Neural cell (in vitro differentiated cells): ENCODE data around the gene FBXL22. TPM values are rescaled to one million over a fixed set of nuclear protein-coding genes. Genes with fewer than 3 reads are reported as not detected.

ENCODE experiments used
- H2AFZ ChIP-seq: fragments of 200-600, 300-800 bp; sonication (generic), shearing (Covaris generic); 2 replicates; pipeline ENCODE4 v1.6.0; 2014; ENCODE audit warnings: low read depth, mild to moderate bottlenecking, antibody characterized with exemption, low read length, moderate library complexity
- H3F3A ChIP-seq: fragments of 200-600 bp; shearing (Covaris generic); 2 replicates; pipeline ENCODE4 v1.6.1; 2016; ENCODE audit warnings: mild to moderate bottlenecking, moderate library complexity, mixed read lengths, antibody characterized with exemption, low read length; ENCODE audit not compliant: insufficient read depth, poor library complexity, severe bottlenecking
- H3K27ac ChIP-seq: fragments of 200-600, 300-800 bp; sonication (generic), shearing (Covaris generic); 2 replicates; pipeline ENCODE4 v1.5.1; 2014; ENCODE audit warnings: mild to moderate bottlenecking, low read length, moderate library complexity
- H3K27me3 ChIP-seq: fragments of 300-800, 200-600 bp; sonication (generic), shearing (Covaris generic); 2 replicates; pipeline ENCODE4 v1.6.0; 2014; ENCODE audit warnings: mild to moderate bottlenecking, low read depth, low read length, moderate library complexity; ENCODE audit not compliant: insufficient read depth
- H3K36me3 ChIP-seq: fragments of 300-800, 200-600 bp; sonication (generic), shearing (Covaris generic); 2 replicates; pipeline ENCODE4 v1.5.1; 2014; ENCODE audit warnings: mild to moderate bottlenecking, antibody characterized with exemption, low read length, moderate library complexity; ENCODE audit not compliant: insufficient read depth
- H3K4me2 ChIP-seq: fragments of 300-800, 200-600 bp; sonication (generic), shearing (Covaris generic); 2 replicates; pipeline ENCODE4 v1.6.0; 2014; ENCODE audit warnings: mild to moderate bottlenecking, low read length
- H3K4me3 ChIP-seq: fragments of 300-800, 200-600 bp; sonication (generic), shearing (Covaris generic); 2 replicates; pipeline ENCODE4 v1.5.1; 2014; ENCODE audit warnings: mild to moderate bottlenecking, low read length, moderate library complexity
- H3K79me2 ChIP-seq: fragments of 200-600 bp; shearing (Covaris generic); replicated peaks from 2 replicates; pipeline ENCODE4 v1.6.0; 2014; ENCODE audit warnings: mild to moderate bottlenecking, low read length, moderate library complexity; ENCODE audit not compliant: insufficient read depth
- H3K9ac ChIP-seq: fragments of 300-800, 200-600 bp; sonication (generic), shearing (Covaris generic); 2 replicates; pipeline ENCODE4 v1.6.1; 2016; ENCODE audit warnings: mild to moderate bottlenecking, low read length, mixed read lengths
- H3K9me2 ChIP-seq: fragments of 200-600 bp; shearing (Covaris generic); 2 replicates; pipeline ENCODE4 v1.6.1; 2016; ENCODE audit warnings: mild to moderate bottlenecking, low read length, mixed read lengths; ENCODE audit not compliant: insufficient read depth
- H3K9me3 ChIP-seq: fragments of 200-600, 300-800 bp; sonication (generic), shearing (Covaris generic); 2 replicates; pipeline ENCODE4 v1.6.1; 2016; ENCODE audit warnings: mild to moderate bottlenecking, mixed run types, low read length, moderate library complexity, mixed read lengths
- H4K20me1 ChIP-seq: fragments of 200-600 bp; shearing (Covaris generic); 2 replicates; pipeline ENCODE4 v1.6.1; 2016; ENCODE audit warnings: mild to moderate bottlenecking, mixed run types; ENCODE audit not compliant: insufficient read depth
- EP300 ChIP-seq: fragments of 450-650 bp; conservative IDR thresholded peaks from 2 replicates; pipeline ENCODE4 v1.6.1; 2014; ENCODE audit warnings: antibody characterized with exemption, mild to moderate bottlenecking, moderate library complexity; ENCODE audit not compliant: poor library complexity, severe bottlenecking
- EZH2 ChIP-seq: fragments of 200-600, 300-800 bp; shearing (Covaris generic), sonication (generic); IDR thresholded peaks from 2 replicates; pipeline ENCODE4 v1.6.1; 2014; ENCODE audit warnings: antibody characterized with exemption, low read length, borderline replicate concordance, mild to moderate bottlenecking; ENCODE audit not compliant: insufficient read depth, poor library complexity, severe bottlenecking
- POLR2AphosphoS5 ChIP-seq: IDR thresholded peaks from 2 replicates; pipeline ENCODE4 v1.6.1; 2012
- RAD21 ChIP-seq: fragments of 450-650 bp; conservative IDR thresholded peaks from 2 replicates; pipeline ENCODE4 v1.6.1; 2014; ENCODE audit warnings: antibody characterized with exemption, mild to moderate bottlenecking, moderate library complexity
- SMC3 ChIP-seq: fragments of 450-650 bp; conservative IDR thresholded peaks from 2 replicates; pipeline ENCODE4 v1.6.1; 2014; ENCODE audit warnings: antibody characterized with exemption, mild to moderate bottlenecking, moderate library complexity; ENCODE audit not compliant: poor library complexity
- polyA plus RNA-seq: library from polyadenylated mRNA; depleted of rRNA; stranded (reverse); fragments of >200 nt; gene quantifications from 2 replicates; pipeline ENCODE4 v1.2.3, GENCODE V29; 2014
- TF ChIP-seq, protein P1 (sequence below): fragments of 450-650 bp; IDR thresholded peaks from 2 replicates; pipeline ENCODE4 v1.5.1; 2014; ENCODE audit warnings: antibody characterized with exemption, mild to moderate bottlenecking, moderate library complexity; ENCODE audit not compliant: poor library complexity, severe bottlenecking

FBXL22 gene
- polyA plus RNA-seq, 1 donor from 2014 or later: 0.41 TPM

DNA sequence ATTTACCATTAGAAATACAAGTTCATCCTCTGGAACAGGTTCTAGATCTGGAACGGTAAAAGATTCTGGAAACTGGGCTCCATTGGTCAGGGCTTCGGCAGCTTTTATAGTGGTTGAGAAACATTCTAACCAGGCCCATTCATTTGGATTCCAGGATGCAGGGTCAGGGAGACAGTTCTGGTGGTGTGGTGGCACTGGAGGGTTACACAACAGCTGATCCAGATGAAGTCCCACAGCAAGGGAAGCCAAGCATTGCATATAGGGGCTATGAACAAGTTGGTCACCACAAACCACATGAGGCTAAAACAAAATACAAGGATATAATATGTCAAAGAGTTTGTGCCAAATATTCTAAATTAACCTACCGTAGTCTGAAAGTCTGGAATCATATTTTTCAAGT, 43.0 kb downstream of the FBXL22 start:
- peaks cover 28% of the 10 kb centered on the region for H3K36me3 ChIP-seq
- H3K27ac ChIP-seq: no peak overlapping the region

More for the DNA sequence above, 43.0 kb downstream of the FBXL22 start:
- TF ChIP-seq EP300 (no peak), SMC3 (no peak), POLR2AphosphoS5 (no peak), EZH2 (no peak), RAD21 (no peak)
- TF ChIP-seq, protein P1, sequence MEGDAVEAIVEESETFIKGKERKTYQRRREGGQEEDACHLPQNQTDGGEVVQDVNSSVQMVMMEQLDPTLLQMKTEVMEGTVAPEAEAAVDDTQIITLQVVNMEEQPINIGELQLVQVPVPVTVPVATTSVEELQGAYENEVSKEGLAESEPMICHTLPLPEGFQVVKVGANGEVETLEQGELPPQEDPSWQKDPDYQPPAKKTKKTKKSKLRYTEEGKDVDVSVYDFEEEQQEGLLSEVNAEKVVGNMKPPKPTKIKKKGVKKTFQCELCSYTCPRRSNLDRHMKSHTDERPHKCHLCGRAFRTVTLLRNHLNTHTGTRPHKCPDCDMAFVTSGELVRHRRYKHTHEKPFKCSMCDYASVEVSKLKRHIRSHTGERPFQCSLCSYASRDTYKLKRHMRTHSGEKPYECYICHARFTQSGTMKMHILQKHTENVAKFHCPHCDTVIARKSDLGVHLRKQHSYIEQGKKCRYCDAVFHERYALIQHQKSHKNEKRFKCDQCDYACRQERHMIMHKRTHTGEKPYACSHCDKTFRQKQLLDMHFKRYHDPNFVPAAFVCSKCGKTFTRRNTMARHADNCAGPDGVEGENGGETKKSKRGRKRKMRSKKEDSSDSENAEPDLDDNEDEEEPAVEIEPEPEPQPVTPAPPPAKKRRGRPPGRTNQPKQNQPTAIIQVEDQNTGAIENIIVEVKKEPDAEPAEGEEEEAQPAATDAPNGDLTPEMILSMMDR: no peak
- no peaks in the 10 kb centered on the region for H3K27me3 ChIP-seq
- H3F3A ChIP-seq: no peaks in the 10 kb centered on the region
- no peak overlapping the region for H3K4me2 ChIP-seq
- no peaks in the 10 kb centered on the region for H3K79me2 ChIP-seq
- H3K9me2 ChIP-seq: no peaks in the 10 kb centered on the region
- no peak overlapping the region for H3K9ac ChIP-seq
- H3K4me3 ChIP-seq: no peak overlapping the region
- no peak overlapping the region for H2AFZ ChIP-seq
- no peaks in the 10 kb centered on the region for H3K9me3 ChIP-seq
- H4K20me1 ChIP-seq: no peaks in the 10 kb centered on the region

Other genes with a start within 250 kb of the FBXL22 start
- 0.11 and 0.62 TPM in 2 replicates for gene CA12, start 215.5 kb upstream of the FBXL22 start, polyA plus RNA-seq
- 55.3 and 68.0 TPM in 2 replicates for gene USP3, start 92.8 kb upstream of the FBXL22 start, polyA plus RNA-seq
- 148 and 225 TPM in 2 replicates for gene HERC1, start 236.6 kb downstream of the FBXL22 start, polyA plus RNA-seq